EL (cell line): Measurements from ENCODE around the gene DNAL4.

Experiments used
- DNase-seq: peaks from one replicate; pipeline ENCODE4 v3.0.0-alpha.2; 2016

The DNAL4 gene

DNA sequence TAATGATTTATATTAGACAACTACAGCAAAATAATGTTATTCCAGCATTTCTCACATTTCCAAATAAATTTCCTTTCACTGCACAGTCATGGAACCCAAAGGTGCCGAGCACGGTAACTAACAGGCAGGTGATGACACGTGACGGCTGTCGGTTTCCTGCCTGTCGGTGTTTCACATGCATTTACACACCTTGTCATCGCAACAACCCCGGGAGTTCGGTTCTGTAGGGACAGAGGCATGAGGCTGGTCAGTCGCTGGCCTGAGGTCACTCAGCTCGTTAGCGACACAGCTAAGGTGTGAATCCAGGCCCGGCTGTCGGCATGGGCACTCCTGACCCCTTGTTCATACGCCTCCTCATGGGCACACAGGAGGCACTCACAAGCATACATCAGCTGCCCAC lies 9.9 kb downstream of the DNAL4 start:
- DNase-seq, result no peak

DNA sequence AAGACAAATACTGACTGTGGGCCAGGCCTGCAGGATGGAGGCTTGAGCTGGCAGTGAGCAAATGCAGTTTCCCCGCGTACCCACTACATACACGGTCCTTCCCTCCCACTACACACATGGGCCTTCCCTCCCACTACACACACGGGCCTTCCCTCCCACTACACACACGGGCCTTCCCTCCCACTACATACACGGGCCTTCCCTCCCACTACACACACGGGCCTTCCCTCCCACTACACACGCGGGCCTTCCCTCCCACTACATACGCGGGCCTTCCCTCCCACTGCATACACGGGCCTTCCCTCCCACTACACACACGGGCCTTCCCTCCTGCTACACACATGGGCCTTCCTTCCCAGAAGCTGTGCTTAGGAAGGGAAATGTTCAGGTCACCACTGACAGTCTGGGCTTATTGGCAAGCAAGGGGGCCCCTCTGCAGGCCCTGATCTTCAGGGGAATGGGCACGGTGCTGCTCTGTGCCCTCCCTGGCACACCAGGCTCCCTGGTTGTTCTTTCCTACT lies 10.8 kb downstream of the DNAL4 start:
- DNase-seq, result no peak

DNA sequence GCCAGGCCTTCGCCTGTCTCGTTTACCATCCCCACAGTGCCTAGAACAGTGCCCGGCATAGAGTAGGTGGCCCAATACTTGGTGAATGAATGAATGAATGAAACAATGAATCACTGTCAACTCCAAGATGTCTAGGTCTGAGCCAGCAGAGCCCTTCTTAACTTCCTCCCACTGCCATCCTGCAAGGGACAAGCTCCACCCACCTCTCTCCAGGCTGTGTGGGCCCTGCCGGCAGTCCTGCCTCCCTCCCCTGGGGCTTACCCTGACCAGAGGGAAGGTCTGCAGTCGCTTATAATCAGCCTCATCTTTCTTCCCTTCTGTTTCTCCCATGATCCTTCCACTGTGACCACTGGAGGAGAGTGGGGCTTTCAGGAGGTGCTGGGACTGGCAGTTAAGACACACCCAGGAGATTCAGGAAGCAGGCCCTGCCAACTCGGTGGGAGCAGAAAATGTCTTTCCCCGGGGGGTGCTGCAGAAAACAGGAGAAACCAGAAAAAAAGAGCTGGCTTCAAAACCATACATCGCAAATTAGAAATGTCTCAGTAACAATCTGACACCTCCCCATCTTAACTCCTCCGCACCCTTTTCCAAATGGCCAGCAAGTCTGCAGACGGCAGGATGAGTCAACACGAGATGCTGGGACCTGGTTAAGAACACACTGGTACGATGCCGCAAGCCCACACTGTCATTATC lies 11.4 kb downstream of the DNAL4 start:
- peak; percentile 56 for DNase-seq

DNA sequence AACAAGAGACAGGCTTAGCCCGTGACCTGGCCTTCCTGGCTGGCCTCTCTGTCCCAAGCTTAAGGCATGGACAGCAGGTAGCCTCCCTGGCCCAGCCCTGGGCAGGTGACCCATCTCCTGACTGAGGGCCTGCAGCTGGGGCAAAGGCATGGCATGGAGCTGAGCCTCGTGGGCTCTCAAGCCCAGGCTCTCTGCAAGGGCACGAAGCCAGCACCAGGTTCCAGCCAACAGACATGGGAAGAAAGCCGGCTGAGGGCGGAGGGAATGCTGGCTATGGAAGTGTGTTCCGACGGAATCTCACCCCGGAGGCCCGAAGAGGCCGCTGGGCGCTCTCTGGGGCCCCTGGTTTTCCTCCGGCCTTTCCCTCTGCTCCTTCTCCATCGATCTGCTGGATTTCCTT lies 12.9 kb downstream of the DNAL4 start:
- no peak for DNase-seq

DNA sequence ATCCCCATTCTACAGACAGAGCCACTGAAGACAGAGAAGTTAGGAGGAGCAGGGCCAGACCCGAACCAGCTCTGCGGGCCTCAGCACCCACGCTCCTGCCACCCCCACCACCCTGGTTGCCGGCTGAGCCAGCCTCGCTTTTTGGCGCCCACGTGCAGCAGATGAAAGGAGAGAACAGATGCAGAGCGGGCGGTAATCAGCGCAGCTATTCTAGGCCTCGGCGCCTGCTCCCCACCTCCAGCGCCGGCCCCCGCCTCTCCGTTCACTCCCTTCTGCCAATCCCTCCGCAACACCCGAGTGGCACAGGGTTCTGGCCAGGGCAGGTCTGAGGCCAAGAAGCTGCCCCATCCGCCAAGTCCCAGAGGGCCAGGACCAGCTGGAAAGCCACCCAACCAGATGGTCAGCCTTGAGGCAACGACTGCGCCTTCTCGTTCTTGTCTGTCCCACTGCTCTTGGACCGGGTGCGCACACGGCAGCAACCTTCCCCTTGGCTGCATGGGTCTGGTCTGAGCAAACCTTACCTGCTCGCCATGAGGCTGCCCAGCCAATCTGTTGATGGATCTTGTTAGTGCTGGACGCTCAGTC lies 16.8 kb downstream of the DNAL4 start:
- DNase-seq, result no peak

DNA sequence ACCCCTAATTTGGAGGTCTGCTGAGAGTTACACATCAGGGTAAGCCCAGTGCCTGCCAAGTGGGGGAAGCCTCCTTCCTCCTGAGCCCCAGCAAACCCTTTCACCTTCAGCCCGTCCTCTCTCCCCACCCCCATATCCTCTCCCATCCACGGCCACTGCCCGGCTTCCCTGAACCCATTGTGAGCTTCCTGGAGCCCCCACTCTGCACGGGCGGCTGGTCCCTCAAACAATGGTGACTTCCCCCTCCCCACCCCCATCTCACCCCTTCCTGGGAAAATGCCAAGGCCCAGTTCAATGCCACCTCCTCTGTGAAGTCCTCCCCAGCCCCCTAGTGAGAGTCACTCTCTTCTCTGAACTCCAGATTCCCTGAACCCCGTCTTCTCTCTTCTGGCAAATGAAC lies 17.9 kb downstream of the DNAL4 start:
- no peak for DNase-seq

DNA sequence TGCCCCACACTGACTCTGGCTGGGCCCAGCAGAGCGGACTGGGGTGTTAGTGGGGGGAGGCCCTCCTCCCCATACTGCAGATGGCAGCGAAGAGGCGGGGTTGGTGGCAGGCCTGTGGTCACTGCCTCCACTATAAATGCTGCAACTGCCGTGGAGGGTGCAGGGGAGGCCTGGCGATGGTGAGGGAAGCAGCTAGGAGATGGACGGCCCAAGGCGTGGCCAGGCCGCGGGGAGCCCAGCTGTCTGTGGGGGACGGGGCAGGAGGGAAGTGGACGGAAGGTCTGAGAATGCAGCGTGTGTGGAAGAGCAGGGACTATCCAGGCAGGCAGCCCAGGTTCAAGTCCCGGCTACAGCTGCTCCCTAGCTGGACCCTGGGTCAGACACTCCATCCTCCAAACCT lies 18.3 kb downstream of the DNAL4 start:
- no peak for DNase-seq

DNA sequence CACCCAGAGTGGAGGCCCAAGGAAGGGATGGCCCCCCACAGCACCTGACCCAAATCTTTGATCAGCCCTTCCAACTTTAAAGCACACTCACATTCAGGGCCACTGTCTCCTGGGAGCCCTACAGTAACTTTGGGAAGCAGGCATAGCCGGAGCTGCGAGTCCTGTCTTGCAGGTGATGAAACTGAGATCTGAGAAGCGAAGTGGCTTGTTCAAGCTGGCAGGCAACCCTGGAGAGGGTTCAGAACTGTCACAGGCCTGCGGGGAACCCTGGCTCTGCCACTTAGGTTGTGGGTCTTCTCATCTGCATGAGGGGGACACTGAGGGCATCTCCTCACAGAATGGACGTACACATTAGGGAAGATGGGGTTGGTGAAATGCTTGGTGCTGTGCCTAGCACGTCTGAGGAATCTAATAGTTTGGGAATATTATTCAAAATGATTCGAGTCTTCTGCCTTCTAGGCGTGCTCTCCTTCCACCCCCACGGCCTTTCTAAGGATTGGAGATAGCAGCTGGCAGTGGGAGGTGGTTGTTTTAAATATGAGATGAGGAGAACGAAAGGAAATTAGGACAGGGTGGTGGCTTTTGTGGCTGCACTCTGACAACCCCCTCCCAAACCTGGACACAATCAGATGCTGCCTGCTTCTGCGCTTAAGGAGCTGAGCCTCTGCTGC lies 19.3 kb downstream of the DNAL4 start:
- no peak for DNase-seq

DNA sequence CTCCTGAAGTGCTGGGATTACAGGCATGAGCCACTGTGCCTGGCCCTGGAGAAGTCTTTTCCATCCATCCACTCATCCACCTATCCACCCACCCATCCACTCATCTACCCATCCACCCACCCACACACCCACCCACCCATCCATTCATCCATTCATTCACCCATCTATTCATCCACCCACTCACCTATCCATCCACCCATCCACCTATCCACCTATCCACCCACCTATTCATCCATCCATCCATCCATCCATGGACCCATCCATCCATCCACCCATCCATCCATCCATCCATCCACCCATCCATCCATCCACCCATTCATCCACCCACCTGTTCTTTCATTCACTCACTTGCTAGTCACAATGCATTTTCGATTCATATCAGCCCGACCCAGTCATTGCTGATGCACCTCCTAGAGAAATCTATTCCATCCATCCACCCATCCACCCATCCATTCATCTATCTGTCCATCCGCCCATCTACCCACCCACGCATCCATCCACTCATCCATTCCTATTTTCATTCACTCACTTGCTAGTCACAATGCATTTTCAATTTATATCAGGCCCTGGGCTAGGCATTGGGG lies 20.5 kb downstream of the DNAL4 start:
- DNase-seq, result no peak

DNA sequence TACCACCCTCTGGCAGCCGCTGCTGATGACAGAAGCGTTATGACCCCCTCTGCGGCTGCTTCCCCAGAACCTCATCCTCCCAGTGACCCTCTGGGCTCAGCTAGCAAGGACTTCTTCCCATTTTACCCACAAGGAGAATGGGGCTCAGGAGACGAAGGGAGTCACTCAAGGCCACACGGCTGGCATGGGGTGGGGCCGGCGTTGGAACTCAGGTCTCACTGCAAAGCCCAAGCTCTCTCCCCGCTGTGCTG lies 21.4 kb downstream of the DNAL4 start:
- DNase-seq, result no peak

DNA sequence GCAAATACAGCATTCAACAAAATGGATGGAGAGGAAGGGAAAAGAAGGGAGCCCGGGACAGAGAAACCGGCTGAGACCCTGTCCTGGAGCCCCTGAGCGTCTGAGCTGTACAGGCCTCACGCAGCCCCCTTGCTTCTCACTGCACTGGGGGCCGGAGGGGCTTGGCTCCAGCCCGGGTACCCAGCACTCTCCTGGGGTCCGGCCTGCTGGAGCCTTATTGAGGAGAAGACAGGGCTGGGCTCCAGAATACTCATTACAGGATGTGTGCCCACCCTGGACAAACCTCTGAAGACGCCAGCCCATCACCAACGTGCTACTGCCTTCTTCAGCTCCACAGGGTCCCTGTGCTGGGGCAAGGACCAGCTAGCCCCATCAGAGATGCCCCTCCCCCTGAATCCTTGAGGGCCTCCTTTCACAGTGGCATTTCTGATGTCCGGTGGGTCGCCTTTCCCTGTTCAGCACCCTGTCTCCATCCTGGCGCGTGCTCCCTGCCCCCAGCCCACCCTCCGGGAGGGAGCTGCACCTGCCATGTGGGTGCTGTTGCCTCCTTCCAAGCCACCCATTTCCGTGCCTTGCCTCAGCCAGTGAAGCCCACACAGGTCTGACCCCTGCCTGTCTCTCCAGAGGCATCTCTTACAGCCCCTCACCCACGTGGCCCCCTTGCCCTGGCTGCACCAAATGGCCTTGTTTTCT lies 23.5 kb downstream of the DNAL4 start:
- no peak for DNase-seq

DNA sequence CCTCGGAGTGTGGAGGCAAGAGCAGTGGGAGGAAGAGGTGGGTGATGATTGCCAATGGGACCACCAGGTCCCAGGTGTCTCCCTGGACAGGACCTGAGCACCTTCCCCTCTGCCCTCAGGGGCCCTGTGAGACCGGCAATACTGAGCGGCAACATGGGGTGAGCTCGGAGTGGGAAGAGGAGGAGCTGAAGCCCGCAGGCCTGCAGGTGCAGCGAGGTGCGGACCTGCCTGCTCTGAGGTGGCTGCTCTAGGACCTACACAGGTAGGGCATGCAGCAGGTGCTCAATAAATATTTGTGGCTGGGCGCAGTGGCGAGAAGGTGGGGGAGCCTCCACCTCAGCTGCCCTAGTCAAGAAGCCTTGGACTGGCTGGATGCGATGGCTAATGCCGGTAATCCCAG lies 25.9 kb downstream of the DNAL4 start:
- DNase-seq, result no peak

DNA sequence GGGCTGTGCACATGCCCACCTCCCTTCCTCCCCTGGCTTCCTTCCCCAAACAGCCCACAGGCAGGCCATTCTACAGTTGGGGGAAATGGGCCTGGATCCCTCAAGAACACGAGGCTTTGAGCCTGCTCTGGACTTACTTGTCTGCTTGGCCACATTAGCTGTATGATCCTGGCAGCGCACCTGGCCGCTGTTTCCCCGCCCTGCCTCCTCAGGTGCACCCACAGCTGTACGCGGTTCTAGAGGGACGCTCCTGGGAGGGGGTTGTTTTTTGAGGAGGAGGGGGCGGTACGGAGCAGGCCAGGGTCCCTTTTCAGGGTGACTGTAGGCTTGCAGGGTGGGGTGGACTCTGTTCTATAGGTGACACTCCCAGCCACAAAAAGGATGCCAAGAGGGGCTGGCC lies 26.6 kb downstream of the DNAL4 start:
- no peak for DNase-seq

DNA sequence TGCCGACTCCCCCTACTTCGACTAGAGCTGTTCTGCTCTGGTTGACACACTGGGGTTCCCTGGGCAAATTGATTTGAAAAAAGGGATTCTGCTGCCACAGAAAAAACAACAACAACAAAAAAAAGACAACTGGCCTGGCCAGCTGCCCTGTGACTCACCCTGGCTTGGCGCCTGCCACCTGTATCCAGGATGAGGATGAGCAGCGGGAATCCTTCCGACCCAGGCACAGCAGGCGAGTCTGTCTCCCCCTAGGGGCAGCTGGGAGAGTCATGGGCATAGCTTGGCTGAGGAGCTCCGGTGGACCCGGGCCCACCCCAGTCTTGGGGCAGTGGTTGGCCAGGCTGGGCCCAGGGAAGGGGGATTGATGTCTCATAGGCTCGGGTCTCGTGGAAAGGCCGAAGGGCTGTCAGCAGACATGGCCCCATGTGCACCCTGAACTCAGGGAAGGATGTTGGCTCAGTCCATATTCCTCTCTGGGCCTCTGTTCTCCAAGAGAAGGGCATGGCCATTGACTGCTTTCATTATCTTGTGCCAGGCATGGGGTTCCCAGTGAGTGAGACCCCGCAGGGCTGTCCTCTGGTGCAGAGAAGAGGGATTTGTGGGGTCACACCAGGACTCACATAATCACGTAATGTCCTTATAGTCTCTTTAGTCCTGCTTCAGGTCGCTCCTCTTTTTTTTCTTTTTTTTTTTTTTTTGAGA lies 27.7 kb downstream of the DNAL4 start:
- peak; percentile 75 for DNase-seq

DNA sequence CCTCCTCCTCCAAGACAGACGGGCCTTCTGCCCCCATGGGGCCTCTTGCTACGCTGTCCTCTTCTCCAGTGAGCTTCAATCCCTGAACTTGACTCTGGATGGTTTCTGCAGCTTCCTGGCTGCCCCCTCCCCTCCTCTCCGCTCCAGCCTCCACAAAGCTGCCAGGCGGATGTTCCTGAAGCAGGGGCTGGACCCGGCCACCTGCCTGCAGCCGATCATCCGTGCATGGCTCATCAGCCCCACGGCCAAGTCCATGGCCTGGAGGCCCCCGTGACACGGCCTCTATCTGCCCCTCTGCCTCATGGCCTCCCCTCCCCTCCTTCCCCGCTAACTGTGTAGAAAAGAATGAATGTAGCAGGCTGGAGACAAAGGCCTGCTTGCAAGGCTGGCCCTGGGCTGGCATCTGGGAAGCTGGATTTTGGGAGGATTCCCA lies 31.4 kb downstream of the DNAL4 start:
- no peak for DNase-seq

DNA sequence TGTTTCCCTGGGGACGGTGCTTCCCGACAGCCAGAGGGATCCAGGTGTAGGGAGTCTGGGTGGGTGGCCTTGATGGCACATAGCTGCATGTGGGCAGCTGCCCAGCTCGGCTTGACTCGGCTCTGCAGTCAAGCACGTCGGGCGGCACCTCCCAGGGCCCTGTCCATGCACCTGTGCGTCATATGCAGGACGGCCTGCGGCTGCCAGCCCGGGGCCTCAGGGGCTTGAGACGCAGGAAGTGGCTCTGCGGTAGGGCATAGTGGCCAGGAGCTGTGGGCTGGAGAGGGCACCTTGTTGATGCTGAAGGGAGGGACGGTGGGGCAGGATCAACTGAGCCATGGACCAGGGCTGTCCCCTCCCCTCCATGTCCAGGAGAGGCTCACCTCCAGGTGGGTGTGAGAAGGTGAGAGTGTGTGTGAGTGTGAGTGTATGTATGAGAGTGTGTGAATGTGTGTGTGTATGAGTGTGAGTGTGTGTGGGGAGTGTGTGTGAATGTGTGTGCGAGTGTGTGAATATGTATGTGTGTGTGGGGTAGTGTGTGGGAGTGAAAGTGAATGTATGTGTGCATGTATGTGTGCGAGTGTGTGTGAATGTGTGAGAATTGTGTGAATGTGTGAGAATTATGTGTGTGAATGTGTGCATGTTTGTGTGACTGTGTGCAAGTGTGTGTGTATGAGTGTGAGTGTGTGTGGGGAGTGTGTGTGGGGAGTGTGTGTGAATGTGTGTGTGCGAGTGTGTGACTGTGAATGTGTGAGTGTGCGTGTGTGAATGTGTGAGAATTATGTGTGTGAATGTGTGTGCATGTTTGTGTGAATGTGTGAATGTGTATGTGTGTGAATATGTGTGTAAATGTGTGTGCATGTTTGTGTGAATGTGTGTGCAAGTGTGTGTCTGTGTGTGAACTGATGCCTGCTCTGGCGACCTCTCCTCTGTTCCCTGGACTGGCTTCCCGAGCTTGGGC lies 32.5 kb downstream of the DNAL4 start:
- DNase-seq, result no peak

DNA sequence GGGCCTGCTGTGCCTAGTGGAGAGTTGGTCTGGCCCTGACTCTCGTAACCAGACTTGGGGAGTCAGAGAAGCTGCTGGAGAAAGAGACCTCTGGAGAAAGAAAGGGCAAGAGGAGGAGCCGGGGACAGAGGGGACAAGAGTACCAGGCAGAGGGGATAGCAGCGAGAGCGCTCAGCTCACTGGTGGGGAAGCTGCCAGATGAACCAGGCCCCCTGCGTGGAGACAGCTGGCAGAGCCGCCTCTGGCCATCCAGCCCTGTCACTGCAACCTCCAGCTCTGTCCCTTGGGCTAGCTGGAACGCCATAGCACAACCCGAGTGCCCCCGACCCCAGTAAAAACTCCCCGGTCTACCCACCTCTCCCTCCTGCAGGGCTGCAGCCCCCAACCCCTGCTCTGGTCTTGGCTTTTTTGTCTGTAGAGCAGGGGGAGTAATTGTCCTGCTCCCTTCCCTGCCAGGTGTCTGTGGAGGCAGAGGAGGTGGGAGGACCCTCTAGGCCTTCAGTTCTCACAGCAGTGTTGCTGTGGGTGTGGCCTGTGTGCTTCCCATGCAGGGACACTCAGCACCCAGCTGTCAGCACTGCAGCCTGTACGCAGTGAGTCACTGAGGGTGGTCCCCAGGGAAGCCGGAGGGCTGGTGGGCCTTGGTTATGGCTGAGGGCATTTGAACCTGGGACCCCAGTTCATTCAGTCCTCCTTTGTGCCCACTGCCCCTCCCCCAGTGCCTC lies 33.3 kb downstream of the DNAL4 start:
- peak; percentile 37 for DNase-seq

DNA sequence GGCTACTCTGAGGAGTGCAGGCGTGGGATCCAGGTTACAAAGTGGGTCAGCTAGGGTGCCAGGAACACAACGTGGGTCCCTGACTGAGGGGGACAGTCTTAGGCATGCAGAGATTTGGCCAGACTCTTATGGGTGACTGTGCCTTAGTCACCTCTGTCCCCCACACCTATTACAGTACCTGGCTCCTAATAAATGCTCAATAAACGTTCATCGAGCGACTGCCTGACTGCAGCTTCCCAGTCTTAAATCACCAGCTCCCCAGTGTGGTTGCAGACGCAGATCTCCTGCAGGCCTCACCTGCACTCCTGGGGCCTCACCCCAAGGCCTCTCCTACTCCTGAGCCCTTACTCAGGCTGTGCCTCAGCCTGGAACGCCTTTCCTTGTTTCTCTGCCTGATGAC lies 34.9 kb downstream of the DNAL4 start:
- DNase-seq, result no peak

DNA sequence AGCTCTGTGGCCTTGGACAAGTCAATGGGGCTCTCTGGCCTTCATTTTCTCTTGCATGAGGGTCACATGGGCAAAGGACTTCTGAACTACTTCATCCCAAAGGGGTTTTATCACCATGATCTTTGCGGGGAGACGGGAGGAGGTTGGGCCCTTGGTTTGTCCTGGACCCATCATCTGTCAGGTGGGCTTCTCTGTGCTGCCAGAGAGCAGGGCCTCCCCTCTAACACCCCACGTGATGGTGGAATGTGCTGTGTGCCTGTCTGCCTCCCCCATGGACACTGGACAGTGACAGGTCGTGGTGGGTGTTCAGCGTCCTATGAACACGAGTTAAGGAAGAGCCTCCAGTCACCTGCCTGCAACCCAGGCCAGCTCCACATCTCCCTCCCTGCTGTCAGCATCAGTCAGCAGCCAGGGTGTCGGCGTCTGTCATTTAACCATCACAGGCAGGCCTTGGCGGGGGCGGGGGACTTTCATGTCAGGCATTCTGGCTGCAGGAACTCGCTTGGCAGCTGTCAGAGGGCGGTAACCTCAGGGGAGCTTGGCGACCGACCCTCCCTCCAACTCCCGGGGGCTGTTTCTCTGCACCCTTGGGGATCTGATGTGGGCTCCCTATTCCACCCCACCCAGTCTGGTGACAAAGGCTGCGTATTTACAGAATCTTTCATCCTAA lies 35.5 kb downstream of the DNAL4 start:
- no peak for DNase-seq

DNA sequence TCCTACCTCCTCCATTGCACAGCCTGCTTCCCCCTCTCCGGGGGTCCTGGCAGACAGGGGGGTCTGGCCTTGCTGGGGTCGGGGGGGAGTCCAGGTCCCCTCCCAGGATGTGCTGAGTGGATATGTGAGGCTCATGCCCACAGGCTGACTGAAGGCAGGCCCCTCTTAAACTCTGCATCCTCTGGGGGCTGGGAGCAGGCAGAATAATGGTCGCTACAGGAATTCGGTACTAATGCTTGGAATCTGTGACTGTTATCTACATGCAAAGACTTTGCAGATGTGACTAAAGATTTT lies 36.5 kb downstream of the DNAL4 start:
- DNase-seq, result no peak
